Activated effector memory CD4-positive, alpha-beta T cell treated with anti-CD3 and anti-CD28 coated beads, Interleukin-2, amount 50 U/mL, for 16 hours (primary cell): ENCODE measurements around the gene BLOC1S4.

Experiments used
- DNase-seq: peaks from one replicate; pipeline ENCODE4 v3.0.0-alpha.2; 2020

Gene BLOC1S4

GRCh38 chr4:6692806-6693205 lies 23.2 kb upstream of the BLOC1S4 start:
- DNase-seq, result no peak

DNA sequence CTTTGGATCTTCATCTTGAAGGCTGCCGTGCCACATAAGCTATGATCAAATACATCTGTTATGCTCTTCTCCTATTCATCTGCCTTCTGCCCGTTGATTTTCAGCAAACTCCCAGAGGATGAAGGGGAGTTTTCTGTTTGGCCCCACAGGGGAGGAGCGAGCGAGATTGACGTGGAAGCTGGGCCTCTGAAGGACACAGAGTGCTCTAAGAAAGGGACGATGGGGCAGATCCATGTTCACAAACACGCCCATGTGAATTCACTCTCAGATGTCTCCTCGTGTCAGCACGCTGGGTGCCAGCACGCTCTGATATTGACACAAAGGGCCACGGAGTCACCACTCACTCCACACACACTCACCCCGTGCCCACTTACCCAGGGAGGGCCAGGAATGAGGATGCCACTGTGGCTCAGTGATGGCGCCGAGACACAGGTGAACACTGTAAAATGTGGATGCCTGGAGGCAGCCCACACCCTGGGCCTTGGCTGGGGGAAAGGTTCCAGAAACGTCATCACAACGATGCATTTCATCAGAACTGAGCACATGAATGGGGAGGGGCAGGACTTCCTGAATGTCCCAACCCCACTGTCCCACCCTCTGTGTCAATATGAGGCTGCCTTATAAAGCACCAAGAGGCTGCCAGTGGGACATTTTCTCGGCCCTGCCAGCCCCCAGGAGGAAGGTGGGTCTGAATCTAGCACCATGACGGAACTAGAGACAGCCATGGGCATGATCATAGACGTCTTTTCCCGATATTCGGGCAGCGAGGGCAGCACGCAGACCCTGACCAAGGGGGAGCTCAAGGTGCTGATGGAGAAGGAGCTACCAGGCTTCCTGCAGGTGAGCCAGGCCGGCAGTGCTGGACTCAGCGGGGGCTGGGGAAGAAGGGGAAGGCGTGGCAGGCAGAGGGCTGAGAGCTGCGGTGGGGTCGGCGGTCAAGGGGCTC lies 22.5 kb upstream of the BLOC1S4 start, which contains the start of gene S100P:
Gene S100P (plus strand): TSS at position 648 of the 946 bp plus-strand sequence. CDS start 55 bp downstream, at position 703.
- DNase-seq, result no peak

DNA sequence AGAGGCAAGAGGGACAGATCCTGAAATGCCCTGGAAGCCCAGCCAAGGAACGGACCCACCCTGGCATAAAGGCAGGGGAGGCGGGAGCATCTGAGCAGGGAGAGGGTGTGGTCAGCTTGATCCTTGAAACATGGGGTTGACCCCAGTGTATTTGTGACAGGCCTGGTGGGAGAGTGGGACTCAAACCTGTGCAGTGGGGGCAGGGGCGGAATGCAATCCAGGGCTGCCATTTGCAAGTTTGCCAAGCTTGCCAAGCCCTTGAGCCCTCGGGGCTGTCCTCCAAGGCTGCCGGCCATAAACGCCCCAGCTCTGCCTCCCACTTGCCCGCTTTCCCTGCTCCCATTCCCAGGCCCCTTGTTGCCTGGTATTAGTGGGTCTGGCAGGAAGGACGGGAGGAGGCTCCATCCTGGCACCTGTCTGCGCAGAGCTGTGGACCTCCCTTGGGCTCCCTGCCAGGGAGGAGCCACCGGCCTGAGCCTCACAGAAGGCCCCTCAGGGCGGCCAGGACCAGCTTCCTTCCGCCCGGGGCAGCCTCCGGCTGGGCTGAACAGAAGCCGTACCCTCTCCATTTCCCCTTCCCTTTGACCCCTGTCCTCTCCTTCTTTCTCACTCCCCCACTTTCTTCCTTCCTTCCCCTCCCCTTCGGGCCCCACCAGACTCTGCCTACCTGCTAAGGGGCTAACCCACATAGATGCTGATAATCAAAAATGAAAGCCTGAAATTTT lies 21.6 kb upstream of the BLOC1S4 start:
- peak; percentile 71 for DNase-seq

DNA sequence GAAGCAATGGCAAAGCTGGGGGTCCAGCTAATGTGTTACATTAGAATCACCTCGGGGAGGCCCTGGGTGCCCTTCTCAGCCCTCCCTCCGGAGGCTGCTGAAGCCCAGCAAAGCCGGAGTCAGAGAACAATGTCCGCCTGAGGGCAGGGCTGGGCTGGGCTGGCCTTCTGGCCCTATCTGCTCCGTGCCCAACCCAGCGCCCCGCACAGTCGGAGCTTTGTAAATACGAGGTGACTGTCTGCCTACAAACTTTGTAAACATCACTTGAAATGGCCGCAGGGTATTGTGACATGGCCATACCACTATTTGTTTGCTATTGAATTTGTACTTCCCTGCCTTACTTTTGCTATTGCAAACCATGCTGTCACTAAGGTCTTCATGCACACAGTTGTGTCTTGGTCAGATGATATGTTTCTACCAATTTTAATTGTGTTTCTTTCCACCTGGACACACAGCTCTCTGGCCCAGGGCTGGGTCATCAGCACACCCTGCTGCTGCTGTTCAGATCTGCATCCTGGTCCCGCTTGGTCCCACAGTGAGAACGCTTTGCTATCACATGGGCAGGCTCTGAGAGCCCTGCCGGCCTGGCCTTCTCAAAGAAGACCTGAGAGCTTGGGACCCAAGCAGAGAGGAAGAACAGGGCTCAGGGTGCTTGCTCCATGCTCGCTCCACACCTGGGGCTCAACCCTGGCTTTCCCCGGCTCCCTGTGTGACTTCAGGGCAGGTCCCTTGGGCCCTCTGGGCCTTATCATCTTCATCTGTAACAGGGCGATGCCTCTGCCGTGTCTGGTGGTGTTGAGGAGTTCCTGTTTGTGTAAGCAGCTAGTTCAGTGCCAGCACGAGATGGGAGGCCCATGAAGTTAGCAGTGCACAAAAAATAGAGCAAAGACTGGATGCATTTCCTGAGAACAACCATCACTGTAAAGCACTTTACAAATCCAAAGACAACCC lies 20.0 kb upstream of the BLOC1S4 start:
- peak; percentile 84 for DNase-seq

DNA sequence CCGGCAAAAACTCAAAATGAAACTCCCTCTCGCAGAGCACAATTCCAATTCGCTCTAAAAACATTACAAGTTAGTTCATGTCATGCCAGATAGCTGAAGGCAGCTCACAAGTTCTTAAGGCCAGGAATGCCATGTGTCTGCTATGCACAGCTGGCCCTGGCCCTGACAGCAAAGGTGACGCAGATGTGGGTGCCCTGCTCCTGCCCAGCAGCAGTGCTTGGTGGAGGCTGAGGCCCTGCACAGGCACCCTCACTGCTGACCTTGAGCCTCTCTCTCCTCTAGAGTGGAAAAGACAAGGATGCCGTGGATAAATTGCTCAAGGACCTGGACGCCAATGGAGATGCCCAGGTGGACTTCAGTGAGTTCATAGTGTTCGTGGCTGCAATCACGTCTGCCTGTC lies 19.4 kb upstream of the BLOC1S4 start:
- peak; percentile 62 for DNase-seq

DNA sequence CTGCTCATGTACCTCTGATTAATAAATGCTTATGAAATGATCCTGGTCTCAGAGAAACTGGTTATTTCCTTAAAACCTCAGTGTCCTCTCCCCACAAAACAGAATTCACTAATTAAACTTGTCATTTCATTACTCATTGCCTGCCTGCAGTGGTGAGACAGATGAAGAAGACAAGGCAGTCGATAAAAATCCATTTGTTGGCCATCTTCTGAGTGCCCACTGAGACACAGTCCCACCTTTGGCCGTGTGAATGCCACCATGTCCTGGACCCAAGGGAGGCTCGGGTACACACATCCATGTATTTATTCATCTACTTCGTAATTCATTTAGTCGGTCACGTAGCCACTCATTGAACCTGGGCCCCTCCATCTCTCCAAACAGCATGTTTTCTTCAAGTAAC lies 18.8 kb upstream of the BLOC1S4 start:
- DNase-seq, result peak; percentile 37

- no peak for DNase-seq
These were observed 16.6 kb upstream of the BLOC1S4 start for GRCh38 chr4:6699388-6699787.

GRCh38 chr4:6699903-6700302 lies 16.1 kb upstream of the BLOC1S4 start:
- no peak for DNase-seq

DNA sequence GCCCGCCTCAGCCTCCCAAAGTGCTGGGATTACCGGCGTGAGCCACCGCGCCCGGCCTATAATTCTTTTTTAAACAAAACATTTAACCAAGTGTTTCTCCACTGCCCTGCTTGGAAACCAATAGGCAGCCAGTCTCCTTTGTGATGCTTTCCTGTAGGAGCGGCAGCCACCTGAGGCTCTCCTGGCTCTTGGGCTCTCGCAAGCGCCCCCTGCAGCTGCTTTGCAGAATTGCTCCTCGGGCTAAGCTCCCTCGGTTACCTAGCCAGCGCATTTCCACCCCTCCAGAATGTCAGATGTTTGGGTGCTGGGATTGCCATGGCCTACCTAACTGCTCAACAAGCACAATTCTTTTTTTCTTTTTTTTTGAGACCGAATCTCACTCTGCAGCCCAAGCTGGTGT lies 14.6 kb upstream of the BLOC1S4 start:
- peak; percentile 75 for DNase-seq

DNA sequence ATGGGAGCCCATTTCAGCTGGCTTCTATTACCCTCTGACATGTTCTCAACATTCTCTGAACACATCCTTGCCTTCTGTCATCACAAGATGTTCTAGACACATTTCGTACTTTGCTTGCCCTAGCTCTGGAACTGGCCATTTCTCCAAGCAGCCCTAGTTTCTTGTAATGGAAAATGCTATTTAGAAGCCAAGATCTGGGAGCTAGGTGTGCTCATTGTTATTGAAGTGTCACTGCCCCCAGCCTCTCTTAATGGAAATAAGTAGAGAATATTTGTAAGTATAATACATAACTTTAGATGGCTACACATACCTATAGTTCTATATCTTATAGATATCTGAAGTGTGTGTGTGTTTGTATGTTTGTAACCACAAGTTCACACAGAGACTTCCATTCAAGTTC lies 13.2 kb upstream of the BLOC1S4 start:
- no peak for DNase-seq

DNA sequence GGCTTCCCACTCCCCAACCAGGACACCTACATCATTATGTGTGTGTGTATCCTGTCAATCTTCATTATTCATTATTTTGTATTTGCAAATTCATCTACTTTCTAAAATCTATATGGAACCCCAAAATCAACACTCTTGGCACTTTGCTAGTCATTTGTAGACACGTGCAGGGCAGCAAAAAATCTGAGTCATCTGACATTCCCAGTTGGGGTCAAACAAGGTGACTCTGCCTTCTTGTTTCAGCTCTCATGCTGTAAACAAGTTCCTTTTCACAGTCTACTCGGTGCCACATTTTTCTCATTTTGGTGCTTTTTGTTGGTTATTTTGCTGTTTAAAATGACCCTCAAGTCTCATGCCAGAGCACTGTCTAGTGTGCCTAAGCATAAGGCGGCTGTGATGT lies 12.2 kb upstream of the BLOC1S4 start:
- no peak for DNase-seq

- no peak for DNase-seq
These were observed 10.3 kb upstream of the BLOC1S4 start for GRCh38 chr4:6705646-6706045.

DNA sequence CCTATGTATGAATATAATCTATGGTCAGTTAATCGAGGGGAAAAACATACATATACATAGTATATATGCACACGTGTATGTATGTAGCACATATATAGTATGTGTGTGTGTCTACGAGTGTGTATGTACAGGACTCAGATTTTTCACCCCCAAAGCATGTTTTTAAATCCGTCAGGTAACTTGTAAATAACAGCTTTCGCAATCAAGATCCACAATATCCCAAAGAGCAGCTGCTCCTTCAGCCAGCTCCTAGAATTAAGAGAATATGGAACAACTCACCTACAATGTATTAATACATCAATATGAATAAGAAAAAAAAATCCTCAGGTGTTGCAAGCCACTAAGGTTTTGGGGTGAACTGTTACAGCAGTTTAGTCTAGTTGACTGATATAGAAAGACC lies 9.8 kb upstream of the BLOC1S4 start:
- DNase-seq, result no peak

GRCh38 chr4:6709230-6710114 lies 6.5 kb upstream of the BLOC1S4 start, which contains the start of gene MRFAP1L1:
Gene MRFAP1L1 (minus strand): TSS chr4:6709865. CDS start chr4:6709629, 236 bp downstream.
- DNase-seq, result peak; percentile 99

- no peak for DNase-seq
These were observed 5.7 kb upstream of the BLOC1S4 start for GRCh38 chr4:6710282-6710681.

- no peak for DNase-seq
These were observed 5.0 kb upstream of the BLOC1S4 start for GRCh38 chr4:6710996-6711395.

DNA sequence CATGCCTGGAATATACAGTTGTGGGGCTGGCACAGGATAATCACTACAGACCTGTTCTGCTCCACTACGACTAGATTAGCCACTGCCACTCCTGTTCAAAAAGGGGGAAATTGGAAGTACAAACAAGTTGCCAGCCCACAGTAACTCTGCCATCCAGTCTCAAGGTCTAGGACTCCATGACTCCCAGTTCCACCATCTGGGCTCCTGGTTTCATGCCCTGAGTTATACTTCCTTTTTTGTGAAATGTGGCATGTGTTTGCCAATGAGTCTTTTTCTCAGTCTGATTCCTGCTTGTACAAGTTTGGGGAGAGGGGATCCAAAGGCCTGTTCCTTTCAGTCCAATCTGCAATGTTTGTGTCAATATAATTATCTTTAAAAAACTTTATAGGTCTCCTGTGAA lies 1.0 kb upstream of the BLOC1S4 start:
- DNase-seq, result no peak

GRCh38 chr4:6715704-6716017 lies 313 bp upstream of the BLOC1S4 start:
- DNase-seq, result no peak

- DNase-seq, result no peak
These were observed 1.1 kb downstream of the BLOC1S4 start for GRCh38 chr4:6716958-6717655.

- DNase-seq, result no peak
These were observed 3.1 kb downstream of the BLOC1S4 start for GRCh38 chr4:6718932-6719610.
